ENCODE results near the gene RBM17.
"Not testable (repeated sequence)": the region's sequence is repeated elsewhere in the genome, so short reads cannot be mapped to it uniquely, and the experiment has no call there.

Gene RBM17

DNA sequence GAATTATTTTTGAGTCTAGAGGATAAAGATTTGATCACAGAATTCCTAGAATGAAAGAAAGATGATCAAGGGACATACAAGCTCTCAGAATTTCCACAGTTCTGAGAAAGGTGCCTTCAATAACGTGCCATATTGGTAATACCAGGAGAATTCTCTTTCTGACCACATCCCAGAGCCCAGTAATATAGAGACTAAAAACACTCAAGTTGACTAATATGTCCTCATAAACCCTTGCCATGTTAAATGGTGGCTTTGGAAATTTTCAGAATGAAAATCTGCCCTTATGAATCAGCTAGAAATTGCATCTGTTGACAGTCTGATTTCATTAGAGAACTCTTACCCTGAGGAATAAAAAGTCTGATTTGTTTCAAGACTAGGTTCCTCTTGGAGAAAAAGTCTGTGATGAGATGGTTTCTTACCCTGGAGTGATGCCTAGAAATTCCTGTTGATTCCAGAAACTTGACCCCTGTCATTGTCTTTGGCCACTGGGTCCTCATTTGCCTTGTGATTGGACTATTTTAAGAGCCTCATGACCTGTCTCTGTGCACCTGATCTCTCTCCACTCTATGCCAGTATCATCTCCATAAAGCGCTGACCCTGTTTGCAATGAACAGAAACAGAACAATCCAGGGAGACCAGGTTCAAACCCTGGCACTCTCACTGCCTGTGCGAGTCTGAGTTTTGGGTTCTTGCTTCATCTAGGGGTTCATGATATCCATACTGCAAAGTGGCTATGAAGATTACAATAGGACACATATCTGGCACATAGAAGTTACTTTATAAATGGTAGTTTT lies 30.0 kb upstream of the RBM17 start:
- Histone ChIP-seq H3K4me1 (ENCODE audit: insufficient read depth, low read length) (no peaks in the 10 kb centered on the region; the same call in 1 of the 2 replicates), H3K36me3 (ENCODE audit: insufficient read depth, low read length) (no peaks in the 10 kb centered on the region), H3K9ac (ENCODE audit: low read depth, low read length) (no peak overlapping the region), H3K27ac (ENCODE audit: low read depth, low read length) (no peak overlapping the region), H3K27me3 (ENCODE audit: insufficient read depth, low read length) (no peaks in the 10 kb centered on the region), H3K9me3 (ENCODE audit: insufficient read depth, low read depth, low read length) (no peaks in the 10 kb centered on the region), H3K4me3 (ENCODE audit: low read length) (no peak overlapping the region)
- whole genome bisulfite sequencing, result 92% methylated on average over 3 of the region's 3 CpGs

DNA sequence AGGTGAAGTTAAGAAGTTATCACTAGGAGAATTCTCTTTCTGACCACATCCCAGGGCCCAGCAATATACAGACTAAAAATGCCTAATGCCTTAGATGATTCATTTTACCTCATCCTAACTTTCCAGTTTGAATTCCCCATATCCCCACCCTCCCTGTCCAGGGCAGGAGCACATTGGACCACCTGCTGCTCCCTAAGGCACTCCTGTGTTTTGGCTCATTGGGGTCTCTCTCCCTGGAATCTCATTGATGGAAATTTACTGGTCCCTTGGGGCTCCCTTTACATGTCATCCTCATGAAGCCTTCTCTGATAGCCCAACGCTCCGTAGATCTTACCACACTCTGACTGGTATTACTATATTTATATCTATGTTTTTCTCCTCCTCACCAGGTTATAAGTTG lies 29.3 kb upstream of the RBM17 start:
- H3K36me3 ChIP-seq (ENCODE audit: insufficient read depth, low read length), result no peaks in the 10 kb centered on the region
- no peak overlapping the region for H3K27ac ChIP-seq (ENCODE audit: low read depth, low read length)
- H3K9ac ChIP-seq (ENCODE audit: low read depth, low read length), result no peak overlapping the region
- H3K4me3 ChIP-seq (ENCODE audit: low read length), result no peak overlapping the region
- H3K9me3 ChIP-seq (ENCODE audit: insufficient read depth, low read depth, low read length), result no peaks in the 10 kb centered on the region
- H3K4me1 ChIP-seq (ENCODE audit: insufficient read depth, low read length), result no peaks in the 10 kb centered on the region; the same call in 1 of the 2 replicates
- H3K27me3 ChIP-seq (ENCODE audit: insufficient read depth, low read length), result no peaks in the 10 kb centered on the region
- no CpG with 5 or more reads among the region's 2 CpGs for WGBS

DNA sequence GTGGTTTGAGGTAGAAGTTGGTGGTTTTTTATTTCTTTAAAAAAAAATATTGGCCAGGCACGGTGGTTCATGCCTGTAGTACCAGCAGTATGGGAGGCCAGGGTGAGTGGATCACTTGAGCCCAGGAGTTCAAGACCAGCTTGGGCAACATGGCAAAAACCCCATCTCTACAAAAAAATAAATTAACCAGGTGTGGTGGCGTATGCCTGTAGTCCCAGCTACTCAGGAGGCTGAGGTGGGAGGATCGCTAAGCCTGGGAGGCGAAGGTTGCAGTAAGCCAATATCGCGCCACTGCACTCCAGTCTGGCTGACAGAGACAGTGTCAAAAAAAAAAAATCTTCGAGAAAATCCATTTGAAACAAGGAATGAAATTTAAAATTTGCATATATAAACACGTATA lies 27.8 kb upstream of the RBM17 start:
- WGBS, result 98% methylated on average over 7 of the region's 8 CpGs

DNA sequence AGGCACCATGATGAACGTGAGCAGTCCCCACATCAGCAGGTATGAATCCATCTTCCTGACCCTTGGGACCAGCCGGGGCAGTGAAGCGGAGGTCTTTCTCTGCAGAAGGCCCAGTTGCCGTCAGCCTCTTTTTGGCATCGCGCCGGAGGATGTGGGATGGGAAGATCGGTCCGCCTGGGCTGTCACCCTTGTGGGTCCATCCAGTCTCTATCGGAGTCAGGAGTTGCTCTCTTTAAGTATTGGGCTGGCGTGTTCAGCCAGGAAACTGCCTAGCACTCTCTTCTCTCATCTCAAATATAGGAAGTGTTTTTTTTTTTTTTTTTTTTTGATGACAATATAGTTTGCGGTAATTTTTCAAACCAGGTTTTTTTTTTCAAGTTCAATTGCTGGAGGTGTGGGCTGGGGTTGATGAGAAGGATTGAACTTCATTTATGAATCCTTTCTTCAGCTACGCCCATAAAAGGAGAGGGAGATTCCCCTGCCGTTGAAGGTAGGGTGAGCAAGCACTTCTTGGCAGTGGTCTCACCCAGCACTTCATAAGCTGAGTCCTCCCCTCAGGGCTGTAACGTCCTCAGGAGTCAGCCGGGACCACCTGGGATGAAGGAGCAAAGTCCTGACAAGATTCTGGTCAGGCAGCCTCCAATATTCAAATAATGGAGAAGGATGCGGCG lies 26.6 kb upstream of the RBM17 start, which contains the start of gene IL2RA:
Gene IL2RA, minus strand, starts transcription at position 267 of the 671 bp plus-strand sequence. Its CDS starts 216 bp downstream, at position 51.
- Histone ChIP-seq H3K27me3 (ENCODE audit: insufficient read depth, low read length) (no peaks in the 10 kb centered on the region), H3K36me3 (ENCODE audit: insufficient read depth, low read length) (no peaks in the 10 kb centered on the region), H3K4me1 (ENCODE audit: insufficient read depth, low read length) (no peaks in the 10 kb centered on the region), H3K4me3 (ENCODE audit: low read length) (no peak within 1 kb of the TSS), H3K9me3 (ENCODE audit: insufficient read depth, low read depth, low read length) (no peaks in the 10 kb centered on the region), H3K9ac (ENCODE audit: low read depth, low read length) (no peak within 1 kb of the TSS), H3K27ac (ENCODE audit: low read depth, low read length) (no peak within 1 kb of the TSS)
- 90% methylated on average over 17 of the region's 18 CpGs for WGBS

More for the DNA sequence above, 27.8 kb upstream of the RBM17 start:
- no peaks in the 10 kb centered on the region; the same call in 1 of the 2 replicates for H3K4me1 ChIP-seq (ENCODE audit: insufficient read depth, low read length)
- H3K27ac ChIP-seq (ENCODE audit: low read depth, low read length), result no peak overlapping the region
- no peaks in the 10 kb centered on the region for H3K27me3 ChIP-seq (ENCODE audit: insufficient read depth, low read length)
- no peaks in the 10 kb centered on the region for H3K36me3 ChIP-seq (ENCODE audit: insufficient read depth, low read length)
- no peak overlapping the region for H3K4me3 ChIP-seq (ENCODE audit: low read length)
- H3K9ac ChIP-seq (ENCODE audit: low read depth, low read length), result no peak overlapping the region
- no peaks in the 10 kb centered on the region for H3K9me3 ChIP-seq (ENCODE audit: insufficient read depth, low read depth, low read length)

DNA sequence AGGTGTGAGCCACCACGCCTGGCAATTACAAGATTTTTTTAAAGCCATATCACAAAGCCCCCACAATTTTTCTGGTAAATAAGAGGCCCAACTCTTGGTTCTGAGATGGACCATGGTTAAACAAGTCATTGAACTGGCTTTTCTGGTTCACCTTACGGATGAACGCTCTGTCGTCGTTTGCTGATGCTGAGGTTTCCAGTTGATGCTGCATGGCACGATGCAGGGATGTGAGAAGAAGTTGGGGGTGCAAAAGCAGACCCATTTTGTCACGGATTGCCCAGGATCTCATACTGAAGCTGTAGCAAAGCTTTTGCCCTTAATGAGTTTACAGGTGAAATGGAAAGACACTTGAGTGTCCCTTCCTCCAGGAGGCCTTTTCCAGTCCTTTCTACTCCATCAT lies 24.7 kb upstream of the RBM17 start:
- no peaks in the 10 kb centered on the region for H3K4me1 ChIP-seq (ENCODE audit: insufficient read depth, low read length)
- no peaks in the 10 kb centered on the region for H3K27me3 ChIP-seq (ENCODE audit: insufficient read depth, low read length)
- no peak overlapping the region for H3K27ac ChIP-seq (ENCODE audit: low read depth, low read length)
- no peaks in the 10 kb centered on the region for H3K36me3 ChIP-seq (ENCODE audit: insufficient read depth, low read length)
- 93% methylated on average over 7 of the region's 7 CpGs for WGBS
- H3K9me3 ChIP-seq (ENCODE audit: insufficient read depth, low read depth, low read length), result no peaks in the 10 kb centered on the region
- H3K9ac ChIP-seq (ENCODE audit: low read depth, low read length), result no peak overlapping the region
- no peak overlapping the region for H3K4me3 ChIP-seq (ENCODE audit: low read length)

DNA sequence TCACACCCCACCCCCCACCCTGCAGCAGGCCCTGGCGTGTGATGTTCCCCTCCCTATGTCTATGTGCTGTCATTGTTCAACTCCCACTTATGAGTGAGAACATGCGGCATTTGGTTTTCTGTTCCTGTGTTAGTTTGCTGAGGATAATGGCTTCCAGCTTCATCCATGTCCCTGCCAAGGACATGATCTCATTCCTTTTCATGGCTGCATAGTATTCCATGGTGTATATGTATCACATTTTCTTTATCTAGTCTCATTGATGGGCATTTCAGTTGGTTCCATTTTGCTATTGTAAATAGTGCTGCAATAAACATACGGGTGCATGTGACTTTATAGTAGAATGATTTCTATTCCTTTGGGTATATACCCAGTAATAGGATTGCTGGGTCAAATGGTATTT lies 24.1 kb upstream of the RBM17 start:
- 95% methylated on average over 3 of the region's 3 CpGs for WGBS
- not testable (repeated sequence) for H3K4me1 ChIP-seq (ENCODE audit: insufficient read depth, low read length)

DNA sequence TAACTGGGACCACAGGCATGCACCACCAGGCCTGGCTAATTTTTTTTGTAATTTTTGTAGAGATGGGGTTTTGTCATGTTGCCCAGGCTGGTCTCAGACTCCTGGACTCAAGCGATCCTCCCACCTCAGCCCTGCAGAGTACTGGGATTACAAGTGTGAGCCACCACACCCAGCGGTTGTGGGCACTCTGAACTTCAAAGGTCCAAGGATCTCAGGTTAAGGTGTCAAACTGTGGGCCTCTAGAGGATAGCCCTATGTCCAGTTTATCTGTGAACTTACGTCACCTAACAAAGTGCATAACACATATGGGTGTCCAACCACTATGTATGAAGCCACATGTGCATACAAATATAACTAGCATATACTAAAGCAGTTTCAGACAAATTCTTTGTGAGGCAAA lies 23.4 kb upstream of the RBM17 start:
- Histone ChIP-seq H3K4me1 (ENCODE audit: insufficient read depth, low read length) (no peaks in the 10 kb centered on the region), H3K9ac (ENCODE audit: low read depth, low read length) (no peak overlapping the region), H3K4me3 (ENCODE audit: low read length) (no peak overlapping the region), H3K27ac (ENCODE audit: low read depth, low read length) (no peak overlapping the region), H3K27me3 (ENCODE audit: insufficient read depth, low read length) (no peaks in the 10 kb centered on the region), H3K36me3 (ENCODE audit: insufficient read depth, low read length) (no peaks in the 10 kb centered on the region), H3K9me3 (ENCODE audit: insufficient read depth, low read depth, low read length) (no peaks in the 10 kb centered on the region)
- 91% methylated on average over 3 of the region's 3 CpGs for WGBS

More for the DNA sequence above, 24.1 kb upstream of the RBM17 start:
- H3K4me3 ChIP-seq (ENCODE audit: low read length); H3K9ac ChIP-seq (ENCODE audit: low read depth, low read length); H3K27ac ChIP-seq (ENCODE audit: low read depth, low read length); H3K27me3 ChIP-seq (ENCODE audit: insufficient read depth, low read length); H3K9me3 ChIP-seq (ENCODE audit: insufficient read depth, low read depth, low read length); H3K36me3 ChIP-seq (ENCODE audit: insufficient read depth, low read length): not testable (repeated sequence)

DNA sequence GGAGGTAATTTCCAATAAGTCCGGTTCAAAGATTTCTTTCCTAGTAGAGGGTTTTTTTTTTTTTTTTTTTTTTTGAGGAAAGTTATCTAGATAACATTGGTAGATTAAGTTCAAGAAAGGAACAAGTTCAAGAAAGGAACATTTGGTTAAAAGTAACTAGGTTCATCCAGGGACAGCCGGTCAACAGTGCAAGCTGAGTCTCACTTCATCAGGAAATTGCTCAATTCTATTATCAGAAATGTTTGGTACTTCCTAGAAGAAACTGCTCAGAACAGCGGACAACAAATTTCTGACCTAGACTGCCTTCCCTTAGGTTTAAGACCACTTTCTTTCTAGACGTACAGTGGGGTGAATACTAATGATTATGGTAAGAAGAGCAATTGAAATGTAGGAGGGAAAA lies 23.0 kb upstream of the RBM17 start:
- WGBS, result 97% methylated on average over 4 of the region's 4 CpGs
- no peak overlapping the region for H3K9ac ChIP-seq (ENCODE audit: low read depth, low read length)

DNA sequence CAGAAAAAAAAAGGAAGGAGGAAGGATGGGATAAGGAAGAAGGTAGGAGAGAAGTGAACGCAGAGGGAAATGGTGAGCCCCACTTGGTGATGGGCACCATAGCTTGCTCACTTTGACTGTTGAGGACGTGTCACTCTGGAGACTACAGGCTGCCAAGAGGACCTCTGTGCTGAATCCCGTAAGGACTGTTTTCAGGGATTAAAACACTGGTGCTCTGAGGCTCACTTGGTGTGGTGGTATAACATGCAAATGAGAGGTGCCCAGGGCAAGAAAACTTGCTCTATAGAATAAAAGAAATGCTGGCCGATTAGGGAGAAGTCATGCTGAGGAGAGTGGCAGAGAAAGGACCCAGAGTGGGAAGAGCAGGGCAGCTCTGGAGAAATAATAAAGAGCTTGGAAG lies 21.4 kb upstream of the RBM17 start:
- Histone ChIP-seq H3K36me3 (ENCODE audit: insufficient read depth, low read length) (no peaks in the 10 kb centered on the region), H3K4me1 (ENCODE audit: insufficient read depth, low read length) (no peaks in the 10 kb centered on the region), H3K9me3 (ENCODE audit: insufficient read depth, low read depth, low read length) (no peaks in the 10 kb centered on the region), H3K4me3 (ENCODE audit: low read length) (no peak overlapping the region), H3K27ac (ENCODE audit: low read depth, low read length) (no peak overlapping the region), H3K9ac (ENCODE audit: low read depth, low read length) (no peak overlapping the region), H3K27me3 (ENCODE audit: insufficient read depth, low read length) (no peaks in the 10 kb centered on the region)
- WGBS, result 82% methylated on average over 4 of the region's 4 CpGs

More for the DNA sequence above, 23.0 kb upstream of the RBM17 start:
- H3K27ac ChIP-seq (ENCODE audit: low read depth, low read length), result no peak overlapping the region
- H3K27me3 ChIP-seq (ENCODE audit: insufficient read depth, low read length), result no peaks in the 10 kb centered on the region
- H3K36me3 ChIP-seq (ENCODE audit: insufficient read depth, low read length), result no peaks in the 10 kb centered on the region
- no peak overlapping the region for H3K4me3 ChIP-seq (ENCODE audit: low read length)
- no peaks in the 10 kb centered on the region for H3K9me3 ChIP-seq (ENCODE audit: insufficient read depth, low read depth, low read length)
- H3K4me1 ChIP-seq (ENCODE audit: insufficient read depth, low read length), result no peaks in the 10 kb centered on the region

DNA sequence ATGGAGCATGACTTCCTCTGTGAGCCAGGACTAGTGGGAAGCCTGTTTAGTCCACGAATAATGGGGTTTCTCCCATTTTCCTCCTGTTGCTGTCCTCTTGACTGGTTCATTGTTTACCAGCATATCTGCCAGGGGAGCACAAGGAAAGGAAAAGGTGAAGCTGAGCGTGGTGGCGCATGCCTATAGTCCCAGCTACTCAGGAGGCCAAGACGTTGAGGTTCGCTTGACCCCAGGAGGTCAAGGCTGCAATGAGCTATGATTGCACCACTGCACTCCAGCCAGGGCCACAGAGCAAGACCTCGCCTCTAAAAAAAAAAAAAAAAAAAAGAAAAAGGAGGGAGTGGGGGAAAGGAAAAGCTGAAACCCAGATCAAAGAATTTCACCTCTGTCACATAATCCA lies 20.8 kb upstream of the RBM17 start:
- no peak overlapping the region for H3K9ac ChIP-seq (ENCODE audit: low read depth, low read length)
- no peak overlapping the region for H3K4me3 ChIP-seq (ENCODE audit: low read length)
- H3K36me3 ChIP-seq (ENCODE audit: insufficient read depth, low read length), result no peaks in the 10 kb centered on the region
- no peaks in the 10 kb centered on the region for H3K4me1 ChIP-seq (ENCODE audit: insufficient read depth, low read length)
- no peaks in the 10 kb centered on the region for H3K27me3 ChIP-seq (ENCODE audit: insufficient read depth, low read length)
- H3K27ac ChIP-seq (ENCODE audit: low read depth, low read length), result no peak overlapping the region
- H3K9me3 ChIP-seq (ENCODE audit: insufficient read depth, low read depth, low read length), result no peaks in the 10 kb centered on the region
- WGBS, result 80% methylated on average over 6 of the region's 6 CpGs

DNA sequence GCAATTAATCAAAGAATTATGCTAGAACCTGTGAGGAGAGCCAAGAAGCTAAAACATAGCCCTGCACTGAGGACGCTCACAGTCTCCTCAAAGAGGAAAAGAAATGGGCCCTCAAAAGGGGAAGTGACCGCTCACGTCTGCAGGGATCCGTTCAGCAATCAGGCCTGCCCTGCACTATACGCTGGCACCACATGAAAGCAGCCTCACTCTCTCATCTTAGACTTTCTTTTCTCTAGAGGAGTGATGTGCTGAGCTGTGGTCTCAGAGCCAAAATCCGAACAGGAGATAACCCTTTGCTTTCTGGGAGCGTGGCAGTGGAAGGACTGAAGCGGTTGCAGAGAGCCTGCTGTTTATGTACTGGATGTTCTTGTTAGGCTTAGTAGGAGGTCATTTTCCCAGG lies 20.4 kb upstream of the RBM17 start:
- Histone ChIP-seq H3K36me3 (ENCODE audit: insufficient read depth, low read length) (no peaks in the 10 kb centered on the region), H3K27ac (ENCODE audit: low read depth, low read length) (no peak overlapping the region), H3K4me3 (ENCODE audit: low read length) (no peak overlapping the region), H3K27me3 (ENCODE audit: insufficient read depth, low read length) (no peaks in the 10 kb centered on the region), H3K9ac (ENCODE audit: low read depth, low read length) (no peak overlapping the region), H3K4me1 (ENCODE audit: insufficient read depth, low read length) (no peaks in the 10 kb centered on the region), H3K9me3 (ENCODE audit: insufficient read depth, low read depth, low read length) (no peaks in the 10 kb centered on the region)
- 93% methylated on average over 8 of the region's 8 CpGs for WGBS
